ENCODE data around the gene NIT1. TPM values are rescaled to one million over a fixed set of nuclear protein-coding genes. Genes with fewer than 3 reads are reported as not detected.

Gene NIT1
- total RNA-seq, 2 experiments from 2014 or later = 38.5 to 40.0 TPM

- intact Hi-C loops (cut with micrococcal nuclease) = no loop called here
- Mint-ChIP-seq H3K27ac (peak overlapping the region; percentile 77), H3K36me3 (ENCODE audit: low read depth) (peaks cover 29% of the 10 kb centered on the region), H3K27me3 (no peaks in the 10 kb centered on the region), H3K9me3 (no peaks in the 10 kb centered on the region), H3K4me3 (peak overlapping the region; percentile 80), H3K4me1 (ENCODE audit: low read depth) (peaks cover 62% of the 10 kb centered on the region)
- ChIA-PET POLR2A (interaction anchor here (0.8 to 1.3 kb wide), 5 partner anchors 10 to 42 kb away, joined by 3 to 5 read pairs (median 4); partner anchors contain the start of genes B4GALT3, NDUFS2, NIT1 and PFDN2), CTCF (no interaction called here)
- no peak for DNase-seq
- TF ChIP-seq, protein P1, sequence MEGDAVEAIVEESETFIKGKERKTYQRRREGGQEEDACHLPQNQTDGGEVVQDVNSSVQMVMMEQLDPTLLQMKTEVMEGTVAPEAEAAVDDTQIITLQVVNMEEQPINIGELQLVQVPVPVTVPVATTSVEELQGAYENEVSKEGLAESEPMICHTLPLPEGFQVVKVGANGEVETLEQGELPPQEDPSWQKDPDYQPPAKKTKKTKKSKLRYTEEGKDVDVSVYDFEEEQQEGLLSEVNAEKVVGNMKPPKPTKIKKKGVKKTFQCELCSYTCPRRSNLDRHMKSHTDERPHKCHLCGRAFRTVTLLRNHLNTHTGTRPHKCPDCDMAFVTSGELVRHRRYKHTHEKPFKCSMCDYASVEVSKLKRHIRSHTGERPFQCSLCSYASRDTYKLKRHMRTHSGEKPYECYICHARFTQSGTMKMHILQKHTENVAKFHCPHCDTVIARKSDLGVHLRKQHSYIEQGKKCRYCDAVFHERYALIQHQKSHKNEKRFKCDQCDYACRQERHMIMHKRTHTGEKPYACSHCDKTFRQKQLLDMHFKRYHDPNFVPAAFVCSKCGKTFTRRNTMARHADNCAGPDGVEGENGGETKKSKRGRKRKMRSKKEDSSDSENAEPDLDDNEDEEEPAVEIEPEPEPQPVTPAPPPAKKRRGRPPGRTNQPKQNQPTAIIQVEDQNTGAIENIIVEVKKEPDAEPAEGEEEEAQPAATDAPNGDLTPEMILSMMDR (IDR thresholded peaks at IDR 0.05) = no peak
- no peak for ATAC-seq
Observed at GRCh38 chr1:161159913-161160243, 42.0 kb downstream of the NIT1 start.

GRCh38 chr1:161160671-161161145 is 42.8 kb downstream of the NIT1 start:
- Mint-ChIP-seq H3K9me3 (no peaks in the 10 kb centered on the region), H3K27ac (no peak overlapping the region), H3K4me3 (peak overlapping the region; percentile 80), H3K27me3 (no peaks in the 10 kb centered on the region), H3K4me1 (ENCODE audit: low read depth) (peaks cover 61% of the 10 kb centered on the region), H3K36me3 (ENCODE audit: low read depth) (peaks cover 30% of the 10 kb centered on the region)
- POLR2A ChIA-PET = interaction anchor here (1.0 to 1.3 kb wide), 3 partner anchors 16 to 41 kb away, joined by 3 to 5 read pairs (median 5); partner anchors contain the start of genes B4GALT3 and NDUFS2
- TF ChIP-seq, protein P1 (IDR thresholded peaks at IDR 0.05) = no peak
- no peak for ATAC-seq
- intact Hi-C loops (cut with micrococcal nuclease) = no loop called here
- CTCF ChIA-PET = interaction anchor here (1.8 kb wide), 1 partner anchor 66 kb away, joined by 7 read pairs; the partner anchor contains the start of gene TOMM40L
- no peak for DNase-seq

DNA sequence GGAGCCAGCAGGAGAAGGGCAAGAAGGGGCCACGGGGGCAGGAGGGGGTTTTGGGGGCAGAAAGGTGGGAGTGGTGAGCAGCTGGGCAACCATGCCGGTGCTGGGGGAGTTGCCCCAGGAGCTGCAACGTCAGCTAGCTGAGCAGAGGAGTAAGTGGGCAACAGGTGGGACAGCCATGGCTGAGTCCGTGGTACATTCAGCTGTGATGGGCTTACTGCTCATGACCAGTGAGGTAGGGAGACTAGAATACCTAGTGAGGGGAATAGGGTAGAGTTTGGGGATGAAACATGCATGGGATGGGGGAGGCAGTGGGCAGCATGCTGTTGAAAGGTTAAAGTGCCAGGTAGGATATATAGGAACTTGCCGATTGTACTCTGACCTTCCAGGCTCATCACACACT is 43.7 kb downstream of the NIT1 start:
- DNase-seq (no peak), ATAC-seq (no peak)
- Mint-ChIP-seq H3K9me3 (no peaks in the 10 kb centered on the region), H3K27ac (no peak overlapping the region), H3K4me1 (ENCODE audit: low read depth) (peaks cover 58% of the 10 kb centered on the region), H3K27me3 (no peaks in the 10 kb centered on the region), H3K4me3 (peak overlapping the region; percentile 3), H3K36me3 (ENCODE audit: low read depth) (peaks cover 30% of the 10 kb centered on the region)
- TF ChIP-seq, protein P1 (IDR thresholded peaks at IDR 0.05) = no peak
- ChIA-PET CTCF (interaction anchor here (1.6 to 1.8 kb wide), 2 partner anchors 65 to 129 kb away, joined by 3 to 7 read pairs; partner anchors contain the start of gene TOMM40L), POLR2A (interaction anchor here (0.7 to 1.2 kb wide), 5 partner anchors 19 to 117 kb away, joined by 3 read pairs; partner anchors contain the start of gene NDUFS2)
- intact Hi-C loops (cut with micrococcal nuclease) = no loop called here

DNA sequence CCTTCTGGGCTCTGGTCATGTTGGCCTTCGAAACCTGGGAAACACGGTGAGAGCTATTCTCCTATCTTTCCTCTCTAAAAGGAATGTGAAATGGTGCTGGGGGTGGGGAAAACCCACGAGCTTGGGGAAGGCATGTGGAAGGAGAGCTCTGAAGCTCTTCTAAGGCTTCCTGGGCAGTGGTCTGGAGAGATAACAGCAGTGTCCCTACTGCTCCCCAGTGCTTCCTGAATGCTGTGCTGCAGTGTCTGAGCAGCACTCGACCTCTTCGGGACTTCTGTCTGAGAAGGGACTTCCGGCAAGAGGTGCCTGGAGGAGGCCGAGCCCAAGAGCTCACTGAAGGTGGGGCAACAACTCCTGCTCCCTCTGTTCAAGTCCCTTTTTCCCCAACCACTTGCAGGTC is 44.1 kb downstream of the NIT1 start:
- ChIA-PET CTCF (interaction anchor here (1.6 to 1.8 kb wide), 3 partner anchors 44 to 129 kb away, joined by 3 to 7 read pairs (median 4); partner anchors contain the start of genes NIT1, PFDN2 and TOMM40L), POLR2A (interaction anchor here (0.7 to 1.2 kb wide), 6 partner anchors 20 to 117 kb away, joined by 3 to 4 read pairs (median 3); partner anchors contain the start of genes NDUFS2 and PCP4L1)
- Mint-ChIP-seq H3K4me3 (peak overlapping the region; percentile 3), H3K9me3 (no peaks in the 10 kb centered on the region), H3K36me3 (ENCODE audit: low read depth) (peaks cover 27% of the 10 kb centered on the region), H3K27ac (peak overlapping the region; percentile 9), H3K27me3 (no peaks in the 10 kb centered on the region), H3K4me1 (ENCODE audit: low read depth) (peaks cover 60% of the 10 kb centered on the region)
- ATAC-seq (no peak), DNase-seq (no peak)
- intact Hi-C loops (cut with micrococcal nuclease) = no loop called here
- TF ChIP-seq, protein P1 (IDR thresholded peaks at IDR 0.05) = no peak

DNA sequence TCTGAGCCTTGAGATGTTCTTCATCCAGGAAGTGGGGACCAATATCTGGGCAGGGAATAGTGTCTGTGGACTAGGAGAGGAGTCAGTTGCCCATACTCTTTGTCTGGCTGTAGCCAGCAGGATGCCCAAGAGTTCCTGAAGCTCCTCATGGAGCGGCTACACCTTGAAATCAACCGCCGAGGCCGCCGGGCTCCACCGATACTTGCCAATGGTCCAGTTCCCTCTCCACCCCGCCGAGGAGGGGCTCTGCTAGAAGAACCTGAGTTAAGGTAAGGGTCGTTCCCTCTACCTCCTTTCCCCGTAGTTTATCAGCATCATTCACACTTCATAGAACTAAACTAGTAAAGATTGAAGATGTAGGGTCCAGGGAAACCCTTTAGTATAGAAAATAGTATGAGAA is 44.9 kb downstream of the NIT1 start:
- ATAC-seq (no peak), DNase-seq (no peak)
- Mint-ChIP-seq H3K27me3 (no peaks in the 10 kb centered on the region), H3K36me3 (ENCODE audit: low read depth) (peaks cover 24% of the 10 kb centered on the region), H3K27ac (no peak overlapping the region), H3K4me3 (no peak overlapping the region), H3K4me1 (ENCODE audit: low read depth) (peaks cover 65% of the 10 kb centered on the region), H3K9me3 (no peaks in the 10 kb centered on the region)
- ChIA-PET POLR2A (interaction anchor here (0.9 to 6.5 kb wide), 3 partner anchors 13 to 96 kb away, joined by 3 to 46 read pairs (median 4); partner anchors contain the start of genes B4GALT3 and PCP4L1), CTCF (interaction anchor here (1.6 to 1.8 kb wide), 3 partner anchors 45 to 128 kb away, joined by 3 to 7 read pairs (median 4); partner anchors contain the start of genes NIT1, PFDN2 and TOMM40L)
- intact Hi-C loops (cut with micrococcal nuclease) = no loop called here
- TF ChIP-seq, protein P1 (IDR thresholded peaks at IDR 0.05) = no peak
